ENCODE measurements around the gene PPRC1. TPM values are rescaled to one million over a fixed set of nuclear protein-coding genes. Genes with fewer than 3 reads are reported as not detected.

PPRC1 gene
- total and polyA plus RNA-seq, 2 donors (not counting 3 experiments of a cell fraction or from before 2014, with no cell fraction given) = 27.0 to 49.9 TPM

DNA sequence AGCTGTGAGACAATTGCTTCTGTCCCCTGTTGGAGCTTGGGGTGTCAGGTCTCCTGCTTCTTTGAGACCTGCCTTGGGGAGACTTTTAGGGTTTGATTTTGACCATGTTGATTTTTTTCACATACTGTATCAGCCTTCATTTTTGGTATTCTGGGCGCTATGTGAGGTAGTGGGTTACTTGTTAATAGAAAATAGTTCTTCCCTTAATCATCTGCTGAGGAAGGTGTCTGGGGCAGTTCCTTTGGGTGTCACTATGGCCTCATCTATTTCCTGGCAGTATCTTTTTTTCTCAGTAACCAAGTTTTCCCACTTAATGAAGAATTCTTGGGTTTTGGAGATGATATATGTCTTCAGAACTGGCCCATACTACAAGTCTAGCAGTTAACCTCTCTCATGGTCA lies 14.7 kb downstream of the PPRC1 start:
- Histone ChIP-seq H2AFZ (ENCODE audit: low read depth, low read length) (no peak overlapping the region), H3K9me1 (replicated peaks; ENCODE audit: control insufficient read depth, extremely low read depth, insufficient read depth, low read length) (no peaks in the 10 kb centered on the region), H3K27ac (ENCODE audit: insufficient read depth, low read depth, low read length) (no peak overlapping the region), H3K4me1 (ENCODE audit: control insufficient read depth, extremely low read depth, insufficient read depth, low read length) (peaks cover 9% of the 10 kb centered on the region), H3K27me3 (ENCODE audit: control insufficient read depth in 2 of 2, insufficient read depth in 2 of 2, low read length in 2 of 2) (no peaks in the 10 kb centered on the region), H4K20me1 (replicated peaks; ENCODE audit: control insufficient read depth, extremely low read depth, insufficient read depth, low read length) (no peaks in the 10 kb centered on the region), H3K9me3 (replicated peaks; ENCODE audit: control insufficient read depth, insufficient read depth, low read length) (no peaks in the 10 kb centered on the region), H3K9ac (replicated peaks; ENCODE audit: extremely low read depth, insufficient read depth, low read length) (no peak overlapping the region), H3K4me3 (replicated peaks in 1 of 3; ENCODE audit: insufficient read depth in 1 of 3, low read depth in 1 of 3, low read length in 3 of 3) (no peak overlapping the region), H3K79me2 (ENCODE audit: control insufficient read depth, insufficient read depth, low read length) (peaks cover 7% of the 10 kb centered on the region), H3K36me3 (ENCODE audit: control insufficient read depth in 2 of 2, extremely low read depth in 1 of 2, insufficient read depth in 2 of 2, low read length in 2 of 2) (peaks cover 20 to 30% of the 10 kb centered on the region in 2 experiments), H3K4me2 (ENCODE audit: insufficient read depth, low read length) (no peak overlapping the region)
- ChIA-PET POLR2A (no interaction called here), CTCF (no interaction called here)
- no TSS peak for BruUV-seq (replicated peaks)
- TF ChIP-seq, protein P1, sequence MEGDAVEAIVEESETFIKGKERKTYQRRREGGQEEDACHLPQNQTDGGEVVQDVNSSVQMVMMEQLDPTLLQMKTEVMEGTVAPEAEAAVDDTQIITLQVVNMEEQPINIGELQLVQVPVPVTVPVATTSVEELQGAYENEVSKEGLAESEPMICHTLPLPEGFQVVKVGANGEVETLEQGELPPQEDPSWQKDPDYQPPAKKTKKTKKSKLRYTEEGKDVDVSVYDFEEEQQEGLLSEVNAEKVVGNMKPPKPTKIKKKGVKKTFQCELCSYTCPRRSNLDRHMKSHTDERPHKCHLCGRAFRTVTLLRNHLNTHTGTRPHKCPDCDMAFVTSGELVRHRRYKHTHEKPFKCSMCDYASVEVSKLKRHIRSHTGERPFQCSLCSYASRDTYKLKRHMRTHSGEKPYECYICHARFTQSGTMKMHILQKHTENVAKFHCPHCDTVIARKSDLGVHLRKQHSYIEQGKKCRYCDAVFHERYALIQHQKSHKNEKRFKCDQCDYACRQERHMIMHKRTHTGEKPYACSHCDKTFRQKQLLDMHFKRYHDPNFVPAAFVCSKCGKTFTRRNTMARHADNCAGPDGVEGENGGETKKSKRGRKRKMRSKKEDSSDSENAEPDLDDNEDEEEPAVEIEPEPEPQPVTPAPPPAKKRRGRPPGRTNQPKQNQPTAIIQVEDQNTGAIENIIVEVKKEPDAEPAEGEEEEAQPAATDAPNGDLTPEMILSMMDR (IDR thresholded peaks at IDR 0.05; ENCODE audit: extremely low read depth in 1 of 2, insufficient read depth in 1 of 2, low read depth in 1 of 2, low read length in 2 of 2) = no peak
- TF ChIP-seq JUN (IDR thresholded peaks at IDR 0.05; ENCODE audit: borderline replicate concordance, insufficient read depth, insufficient read length, low read depth) (no peak), EZH2 (IDR thresholded peaks at IDR 0.05; ENCODE audit: borderline replicate concordance, low read depth, low read length, severe bottlenecking) (no peak), GATA2 (IDR thresholded peaks at IDR 0.05; ENCODE audit: insufficient read depth, insufficient read length, low read depth, low read length) (no peak)
- TF ChIP-seq, protein P2, sequence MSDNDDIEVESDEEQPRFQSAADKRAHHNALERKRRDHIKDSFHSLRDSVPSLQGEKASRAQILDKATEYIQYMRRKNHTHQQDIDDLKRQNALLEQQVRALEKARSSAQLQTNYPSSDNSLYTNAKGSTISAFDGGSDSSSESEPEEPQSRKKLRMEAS (IDR thresholded peaks at IDR 0.05; ENCODE audit: insufficient read depth, insufficient read length) = no peak
- intact Hi-C loops (cut with micrococcal nuclease) (no loop called here), dilution Hi-C loops (cut with MboI; ENCODE audit: extremely low pct_ligation_motif_present, low sequenced_read_pairs) (no loop called here)
- FAIRE-seq (no peak), DNase-seq (ENCODE audit: low read depth, low spot score) (no peak)

DNA sequence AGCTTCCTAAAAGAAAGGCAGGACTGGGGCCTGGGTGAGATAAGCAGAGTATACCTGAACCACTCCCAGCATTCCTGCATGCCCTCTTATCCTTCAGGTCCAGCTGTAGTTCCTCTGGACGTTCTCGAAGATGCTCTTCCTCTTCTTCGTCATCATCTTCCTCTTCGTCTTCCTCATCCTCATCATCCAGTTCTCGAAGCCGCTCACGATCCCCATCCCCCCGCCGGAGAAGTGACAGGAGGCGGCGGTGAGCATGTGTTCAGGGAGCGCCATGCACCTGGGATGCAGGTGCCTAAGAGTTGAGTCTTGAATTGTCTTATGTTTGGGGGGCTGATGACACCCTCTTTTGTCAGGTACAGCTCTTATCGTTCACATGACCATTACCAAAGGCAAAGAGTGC lies 15.4 kb downstream of the PPRC1 start:
- H3K4me3 ChIP-seq (replicated peaks in 1 of 3; ENCODE audit: insufficient read depth in 1 of 3, low read depth in 1 of 3, low read length in 3 of 3) = no peak overlapping the region
- peaks cover 14% of the 10 kb centered on the region for H3K4me1 ChIP-seq (ENCODE audit: control insufficient read depth, extremely low read depth, insufficient read depth, low read length)
- ChIA-PET POLR2A (no interaction called here), CTCF (no interaction called here)
- intact Hi-C loops (cut with micrococcal nuclease) = no loop called here
- no peaks in the 10 kb centered on the region for H3K9me3 ChIP-seq (replicated peaks; ENCODE audit: control insufficient read depth, insufficient read depth, low read length)
- H3K9me1 ChIP-seq (replicated peaks; ENCODE audit: control insufficient read depth, extremely low read depth, insufficient read depth, low read length) = no peaks in the 10 kb centered on the region
- DNase-seq (ENCODE audit: low read depth, low spot score) (no peak), FAIRE-seq (no peak)
- dilution Hi-C loops (cut with MboI; ENCODE audit: extremely low pct_ligation_motif_present, low sequenced_read_pairs) = no loop called here
- H3K79me2 ChIP-seq (ENCODE audit: control insufficient read depth, insufficient read depth, low read length) = peaks cover 10% of the 10 kb centered on the region
- no peaks in the 10 kb centered on the region for H4K20me1 ChIP-seq (replicated peaks; ENCODE audit: control insufficient read depth, extremely low read depth, insufficient read depth, low read length)
- H3K4me2 ChIP-seq (ENCODE audit: insufficient read depth, low read length) = no peak overlapping the region
- H3K9ac ChIP-seq (replicated peaks; ENCODE audit: extremely low read depth, insufficient read depth, low read length) = no peak overlapping the region
- no peak overlapping the region for H2AFZ ChIP-seq (ENCODE audit: low read depth, low read length)
- no peak overlapping the region for H3K27ac ChIP-seq (ENCODE audit: insufficient read depth, low read depth, low read length)
- BruUV-seq (replicated peaks) = no TSS peak
- peaks cover 16 to 28% of the 10 kb centered on the region in 2 experiments for H3K36me3 ChIP-seq (ENCODE audit: control insufficient read depth in 2 of 2, extremely low read depth in 1 of 2, insufficient read depth in 2 of 2, low read length in 2 of 2)
- H3K27me3 ChIP-seq (ENCODE audit: control insufficient read depth in 2 of 2, insufficient read depth in 2 of 2, low read length in 2 of 2) = no peaks in the 10 kb centered on the region
- TF ChIP-seq, protein P2 (IDR thresholded peaks at IDR 0.05; ENCODE audit: insufficient read depth, insufficient read length) = no peak
- TF ChIP-seq JUN (IDR thresholded peaks at IDR 0.05; ENCODE audit: borderline replicate concordance, insufficient read depth, insufficient read length, low read depth) = no peak
- TF ChIP-seq MYC (IDR thresholded peaks at IDR 0.05; ENCODE audit: low read depth, low read length) = no peak
- no peak for TF ChIP-seq FOS (IDR thresholded peaks at IDR 0.05; ENCODE audit: borderline replicate concordance, insufficient read depth, low read length)
- no peak for TF ChIP-seq POLR2A (IDR thresholded peaks at IDR 0.05; ENCODE audit: low read depth, low read length)
- no peak for TF ChIP-seq GATA2 (IDR thresholded peaks at IDR 0.05; ENCODE audit: insufficient read depth, insufficient read length, low read depth, low read length)
- TF ChIP-seq, protein P1 (IDR thresholded peaks at IDR 0.05; ENCODE audit: extremely low read depth in 1 of 2, insufficient read depth in 1 of 2, low read depth in 1 of 2, low read length in 2 of 2) = no peak
- TF ChIP-seq POLR2AphosphoS5 (IDR thresholded peaks at IDR 0.05; ENCODE audit: insufficient read depth, low read depth, low read length) = no peak
- TF ChIP-seq EZH2 (IDR thresholded peaks at IDR 0.05; ENCODE audit: borderline replicate concordance, low read depth, low read length, severe bottlenecking) = no peak

Measured in endothelial cell of umbilical vein (primary cell).